GM12801 (cell line): Measurements from ENCODE around the gene CMC2.

Experiments used
- CTCF ChIP-seq: IDR thresholded peaks from one replicate; pipeline ENCODE4 v1.5.1; 2011; ENCODE audit warnings: control low read depth; ENCODE audit not compliant: insufficient read length; ENCODE audit errors: extremely low read depth

The CMC2 gene

DNA sequence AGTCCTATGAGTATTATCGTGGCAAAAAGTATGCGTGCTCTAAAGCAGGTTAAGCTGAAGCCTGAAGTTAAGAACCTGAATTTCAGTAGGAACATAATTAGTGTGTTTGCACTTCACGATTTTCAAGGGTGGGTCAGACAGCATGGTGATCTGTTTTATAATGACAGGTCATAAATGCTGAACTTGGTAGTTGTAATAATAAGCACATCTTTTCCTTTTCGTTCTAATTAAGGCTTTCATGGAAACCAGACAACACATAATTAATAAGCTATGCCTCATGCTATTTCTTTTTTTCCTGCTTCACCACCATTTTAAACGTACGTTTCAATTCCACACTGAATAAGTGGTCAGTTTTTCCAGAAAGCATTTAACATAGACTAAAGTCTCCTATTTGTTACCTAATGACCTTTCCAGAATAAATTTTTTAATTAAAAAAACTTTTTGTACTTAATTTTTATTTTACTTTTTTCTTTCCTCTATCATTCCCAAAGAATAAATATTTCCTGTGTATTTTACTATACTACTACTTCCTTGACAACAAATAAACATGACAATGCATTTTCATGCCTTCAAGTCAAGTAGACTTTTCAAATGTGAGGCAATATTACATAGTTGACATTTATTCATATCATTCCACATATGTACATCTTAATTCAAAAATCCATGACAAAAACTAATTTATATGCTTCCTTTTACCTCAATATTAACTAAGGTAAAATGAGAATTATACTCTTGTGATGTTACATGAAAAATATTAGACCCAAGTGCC is 22.4 kb downstream of the CMC2 start:
- no peak for TF ChIP-seq CTCF

- no peak for TF ChIP-seq CTCF
These were observed 24.0 kb downstream of the CMC2 start for GRCh38 chr16:80982646-80983045.

- no peak for TF ChIP-seq CTCF
These were observed 25.6 kb downstream of the CMC2 start for GRCh38 chr16:80981103-80981502.

GRCh38 chr16:80976946-80977345 is 29.7 kb downstream of the CMC2 start:
- TF ChIP-seq CTCF = no peak

GRCh38 chr16:80974649-80975376 is 31.9 kb downstream of the CMC2 start:
- no peak for TF ChIP-seq CTCF

DNA sequence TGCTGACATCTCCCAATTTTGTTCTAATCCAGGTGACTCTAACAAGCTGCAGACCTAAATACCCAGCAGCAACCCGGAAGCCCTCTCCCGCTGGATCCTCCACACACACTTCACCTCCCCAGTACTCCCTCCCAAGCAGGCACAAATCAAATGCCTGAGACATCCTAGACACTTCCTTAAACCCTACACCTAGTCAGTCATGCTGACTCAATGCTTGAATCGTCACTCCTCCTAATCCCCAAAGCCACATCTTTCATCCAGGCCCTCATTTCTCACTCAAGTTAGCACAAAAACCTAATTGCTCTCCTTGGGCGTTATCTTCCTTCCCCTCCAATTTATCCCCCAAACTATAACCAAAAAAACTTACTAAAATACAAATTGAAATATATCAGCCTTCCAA is 32.7 kb downstream of the CMC2 start:
- TF ChIP-seq CTCF = no peak

DNA sequence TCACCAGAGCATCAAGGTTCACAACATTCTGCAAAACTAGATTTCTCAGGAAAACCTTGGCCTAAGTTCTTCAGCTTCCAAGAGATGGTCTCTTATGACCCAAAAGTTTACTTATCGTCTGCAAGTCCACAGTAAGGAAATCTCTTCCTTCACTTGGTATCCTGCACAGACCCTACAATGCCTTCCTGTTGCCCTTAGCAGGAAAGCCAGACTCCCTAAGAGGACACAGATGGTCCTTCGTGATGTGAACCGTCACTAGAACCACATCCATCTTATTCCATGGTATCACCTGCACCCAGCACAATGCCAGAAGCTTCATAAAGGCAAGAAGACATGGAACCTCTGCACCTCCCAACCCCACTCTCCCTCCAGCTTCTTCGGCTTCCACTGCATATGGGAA is 34.1 kb downstream of the CMC2 start:
- TF ChIP-seq CTCF = no peak
